Common myeloid progenitor, CD34-positive (primary cell): ENCODE results near the gene FANCC.

Experiments
- CTCF ChIA-PET: fragments of 350-600 bp; sonication (Branson Sonifier 250); formaldehyde crosslinking; loops from one replicate; lab custom pipeline; 2021; ENCODE audit warnings: antibody characterized with exemption; lab: Charles Lee
- POLR2A ChIA-PET: fragments of 350-600 bp; sonication (Branson Sonifier 250); formaldehyde crosslinking; loops from one replicate; lab custom pipeline; 2021; ENCODE audit warnings: antibody characterized with exemption; lab: Charles Lee
- DNase-seq, 3 donors: peaks; one replicate each; pipeline versions ENCODE4 v3.0.0 to v3.0.0-alpha.2; 2013
- H3K27ac ChIP-seq, 2 experiments: 1 replicate in 1 of 2; 2 replicates in 1 of 2; pipeline ENCODE4 v1.7.0; 2013; ENCODE audit warnings: inconsistent platforms in 2 of 2, low read length in 2 of 2, mild to moderate bottlenecking in 2 of 2, low read depth in 1 of 2, moderate library complexity in 1 of 2; ENCODE audit not compliant: severe bottlenecking in 2 of 2, insufficient read depth in 1 of 2, poor library complexity in 1 of 2
- H3K27me3 ChIP-seq, 5 experiments: replicated peaks in 2 of 5; 1 replicate in 3 of 5; 2 replicates in 2 of 5; pipeline versions ENCODE4 v1.6.1 to v1.7.0; 2013; ENCODE audit warnings: low read length in 4 of 5, mild to moderate bottlenecking in 2 of 5, moderate library complexity in 2 of 5, inconsistent platforms in 1 of 5; ENCODE audit not compliant: insufficient read depth in 5 of 5, control insufficient read depth in 4 of 5
- H3K36me3 ChIP-seq, 4 experiments: 1 replicate in 2 of 4; 2 replicates in 2 of 4; pipeline versions ENCODE4 v1.6.1 to v1.7.0; 2013; ENCODE audit warnings: low read length in 3 of 4, control low read depth in 1 of 4, mild to moderate bottlenecking in 1 of 4; ENCODE audit not compliant: control insufficient read depth in 4 of 4, insufficient read depth in 4 of 4
- H3K4me1 ChIP-seq, 4 experiments: 1 replicate in 3 of 4; 2 replicates in 1 of 4; pipeline versions ENCODE4 v1.6.1 to v1.7.1; 2013; ENCODE audit warnings: low read length in 3 of 4, mild to moderate bottlenecking in 3 of 4, control low read depth in 1 of 4, inconsistent platforms in 1 of 4, moderate library complexity in 1 of 4; ENCODE audit not compliant: control insufficient read depth in 4 of 4, insufficient read depth in 4 of 4; ENCODE audit errors: control extremely low read depth in 1 of 4
- H3K4me3 ChIP-seq, 7 experiments: 1 replicate in 4 of 7; 2 replicates in 3 of 7; pipeline versions ENCODE4 v1.5.1 to v1.7.0; 2013; ENCODE audit warnings: mild to moderate bottlenecking in 7 of 7, low read length in 6 of 7, moderate library complexity in 6 of 7, inconsistent platforms in 2 of 7, low read depth in 2 of 7, control low read depth in 1 of 7; ENCODE audit not compliant: insufficient read depth in 4 of 7, control insufficient read depth in 1 of 7; ENCODE audit errors: extremely low read depth in 1 of 7
- H3K9me3 ChIP-seq, 5 experiments: 1 replicate in 4 of 5; 2 replicates in 1 of 5; pipeline versions ENCODE4 v1.6.1 to v1.7.1; 2013; ENCODE audit warnings: low read length in 4 of 5, mild to moderate bottlenecking in 2 of 5, inconsistent platforms in 1 of 5, low read depth in 1 of 5, moderate library complexity in 1 of 5; ENCODE audit not compliant: control insufficient read depth in 4 of 5, insufficient read depth in 2 of 5; ENCODE audit errors: control extremely low read depth in 1 of 5
- WGBS: methylation state at CpG from one replicate; pipeline ENCODE4 v1.1.5; 2013; ENCODE audit not compliant: insufficient coverage; 5-methylcytosine and 5-hydroxymethylcytosine counted together

The FANCC gene

GRCh38 chr9:95084254-95084934 is 233.1 kb downstream of the FANCC start:
- whole genome bisulfite sequencing = 98% methylated on average over 16 of the region's 19 CpGs

GRCh38 chr9:95083086-95083768 is 234.3 kb downstream of the FANCC start:
- CTCF ChIA-PET = interaction anchor here (1.2 kb wide), 1 partner anchor 47 kb away, joined by 5 read pairs; no protein-coding TSS in a partner anchor
- no peak for DNase-seq
- 95% methylated on average over 30 of the region's 39 CpGs for WGBS
- Histone ChIP-seq H3K36me3 (peaks cover 8 to 62% (median 24%) of the 10 kb centered on the region in 4 experiments), H3K4me1 (peaks cover 0 to 5% (median 0%) of the 10 kb centered on the region in 4 experiments), H3K27ac (no peak overlapping the region), H3K9me3 (no peaks in the 10 kb centered on the region), H3K4me3 (no peak overlapping the region), H3K27me3 (no peaks in the 10 kb centered on the region)
- POLR2A ChIA-PET = no interaction called here

More at GRCh38 chr9:95084254-95084934, 233.1 kb downstream of the FANCC start:
- peaks cover 0 to 2% (median 0%) of the 10 kb centered on the region in 4 experiments for H3K4me1 ChIP-seq
- CTCF ChIA-PET = interaction anchor here (1.2 kb wide), 1 partner anchor 46 kb away, joined by 5 read pairs; no protein-coding TSS in a partner anchor
- H3K4me3 ChIP-seq = no peak overlapping the region
- peaks cover 8 to 62% (median 23%) of the 10 kb centered on the region in 4 experiments for H3K36me3 ChIP-seq
- no peak overlapping the region for H3K27ac ChIP-seq
- POLR2A ChIA-PET = no interaction called here
- H3K27me3 ChIP-seq = no peaks in the 10 kb centered on the region
- H3K9me3 ChIP-seq = no peaks in the 10 kb centered on the region
- DNase-seq = no peak

- CTCF ChIA-PET = interaction anchor here (1.2 kb wide), 2 partner anchors 21 to 49 kb away, joined by 4 read pairs; no protein-coding TSS in a partner anchor
- WGBS = 96% methylated on average over 13 of the region's 18 CpGs
- no peaks in the 10 kb centered on the region for H3K27me3 ChIP-seq
- H3K36me3 ChIP-seq = peaks cover 8 to 63% (median 24%) of the 10 kb centered on the region in 4 experiments
- no peak overlapping the region for H3K4me3 ChIP-seq
- H3K4me1 ChIP-seq = peaks cover 0 to 5% (median 0%) of the 10 kb centered on the region in 4 experiments
- H3K27ac ChIP-seq = no peak overlapping the region
- no peak for DNase-seq
- POLR2A ChIA-PET = no interaction called here
- no peaks in the 10 kb centered on the region for H3K9me3 ChIP-seq
Observed at GRCh38 chr9:95082401-95083084, 235.0 kb downstream of the FANCC start.

- H3K27ac ChIP-seq = no peak overlapping the region
- H3K4me1 ChIP-seq = peaks cover 0 to 5% (median 0%) of the 10 kb centered on the region in 4 experiments
- H3K9me3 ChIP-seq = no peaks in the 10 kb centered on the region
- ChIA-PET CTCF (interaction anchor here (1.2 kb wide), 2 partner anchors 20 to 50 kb away, joined by 4 read pairs; no protein-coding TSS in a partner anchor), POLR2A (no interaction called here)
- DNase-seq = no peak
- H3K27me3 ChIP-seq = no peaks in the 10 kb centered on the region
- peaks cover 8 to 63% (median 24%) of the 10 kb centered on the region in 4 experiments for H3K36me3 ChIP-seq
- H3K4me3 ChIP-seq = no peak overlapping the region
- 99% methylated on average over 19 of the region's 19 CpGs for WGBS
Observed at GRCh38 chr9:95081998-95082397, 235.5 kb downstream of the FANCC start.

GRCh38 chr9:95080961-95081647 is 236.4 kb downstream of the FANCC start:
- ChIA-PET POLR2A (no interaction called here), CTCF (interaction anchor here (1.2 kb wide), 3 partner anchors 20 to 51 kb away, joined by 4 read pairs; no protein-coding TSS in a partner anchor)
- 95% methylated on average over 17 of the region's 20 CpGs for WGBS
- DNase-seq = no peak
- Histone ChIP-seq H3K4me3 (no peak overlapping the region), H3K36me3 (peaks cover 8 to 55% (median 18%) of the 10 kb centered on the region in 4 experiments), H3K9me3 (no peaks in the 10 kb centered on the region), H3K27me3 (no peaks in the 10 kb centered on the region), H3K27ac (no peak overlapping the region), H3K4me1 (peaks cover 0 to 5% (median 0%) of the 10 kb centered on the region in 4 experiments)

- Histone ChIP-seq H3K9me3 (no peaks in the 10 kb centered on the region), H3K27me3 (no peaks in the 10 kb centered on the region), H3K27ac (no peak overlapping the region), H3K36me3 (peaks cover 8 to 47% (median 18%) of the 10 kb centered on the region in 4 experiments), H3K4me3 (no peak overlapping the region), H3K4me1 (peaks cover 0 to 5% (median 0%) of the 10 kb centered on the region in 4 experiments)
- POLR2A ChIA-PET = no interaction called here
- DNase-seq = no peak
- WGBS = 94% methylated on average over 4 of the region's 10 CpGs
- CTCF ChIA-PET = no interaction called here
Observed at GRCh38 chr9:95079461-95079860, 238.0 kb downstream of the FANCC start.
